Stimulated activated CD4-positive, alpha-beta T cell treated with anti-CD3 and anti-CD28 coated beads, Interleukin-4, amount 100 ng/mL, for 4 hours (primary cell): ENCODE measurements around the gene GLRX3.

Source experiments
- DNase-seq, 2 experiments: peaks; one replicate each; pipeline ENCODE4 v3.0.0-alpha.2; 2020

The GLRX3 gene

GRCh38 chr10:130137659-130138478, 1.7 kb downstream of the GLRX3 start:
- no peak for DNase-seq

- DNase-seq: peak in 1 of 2 experiments; percentile 46
These were observed 2.3 kb downstream of the GLRX3 start for GRCh38 chr10:130138479-130138866.

GRCh38 chr10:130140425-130140824, 4.2 kb downstream of the GLRX3 start:
- no peak for DNase-seq

- DNase-seq: no peak
These were observed 4.8 kb downstream of the GLRX3 start for GRCh38 chr10:130141038-130141437.

GRCh38 chr10:130141460-130141859, 5.3 kb downstream of the GLRX3 start:
- DNase-seq: no peak

- DNase-seq: no peak
These were observed 5.7 kb downstream of the GLRX3 start for GRCh38 chr10:130141878-130142277.

GRCh38 chr10:130146042-130146441, 9.9 kb downstream of the GLRX3 start:
- no peak for DNase-seq

GRCh38 chr10:130159192-130159794, 23.1 kb downstream of the GLRX3 start:
- no peak for DNase-seq

GRCh38 chr10:130160775-130161174, 24.6 kb downstream of the GLRX3 start:
- no peak for DNase-seq

GRCh38 chr10:130161331-130161730, 25.1 kb downstream of the GLRX3 start:
- no peak for DNase-seq

- DNase-seq: no peak
These were observed 31.0 kb downstream of the GLRX3 start for GRCh38 chr10:130167193-130167592.

- DNase-seq: no peak
These were observed 31.5 kb downstream of the GLRX3 start for GRCh38 chr10:130167707-130168106.

- no peak for DNase-seq
These were observed 33.1 kb downstream of the GLRX3 start for GRCh38 chr10:130169136-130169859.

- DNase-seq: no peak
These were observed 35.0 kb downstream of the GLRX3 start for GRCh38 chr10:130171196-130171595.

- no peak for DNase-seq
These were observed 38.1 kb downstream of the GLRX3 start for GRCh38 chr10:130174328-130174727.

- DNase-seq: no peak
These were observed 38.9 kb downstream of the GLRX3 start for GRCh38 chr10:130175074-130175473.

GRCh38 chr10:130177250-130177649, 41.1 kb downstream of the GLRX3 start:
- no peak for DNase-seq

GRCh38 chr10:130179640-130180039, 43.4 kb downstream of the GLRX3 start:
- peak in 1 of 2 experiments; percentile 21 for DNase-seq

GRCh38 chr10:130180416-130180815, 44.2 kb downstream of the GLRX3 start:
- DNase-seq: no peak

- no peak for DNase-seq
These were observed 45.7 kb downstream of the GLRX3 start for GRCh38 chr10:130181858-130182257.

GRCh38 chr10:130185591-130185990, 49.4 kb downstream of the GLRX3 start:
- no peak for DNase-seq

- no peak for DNase-seq
These were observed 52.3 kb downstream of the GLRX3 start for GRCh38 chr10:130188195-130189175.
